Fibroblast of lung (primary cell): ENCODE results near the gene MGAT4C. TPM values are rescaled to one million over a fixed set of nuclear protein-coding genes. Genes with fewer than 3 reads are reported as not detected.

Experiments used
- DNase-seq, 2 donors: peaks; one replicate each; pipeline versions ENCODE4 v3.0.0 to v3.0.0-alpha.2; 2010; ENCODE audit warnings: low read depth in 2 of 2
- H2AFZ ChIP-seq: 2 replicates; pipeline ENCODE4 v1.5.1; 2012; ENCODE audit warnings: low read length, control low read depth, inconsistent platforms
- H3K27ac ChIP-seq: 2 replicates; pipeline ENCODE4 v1.5.1; 2011; ENCODE audit warnings: low read length, control low read depth; ENCODE audit not compliant: insufficient read depth
- H3K27me3 ChIP-seq: 2 replicates; pipeline ENCODE4 v1.5.1; 2011; ENCODE audit warnings: mild to moderate bottlenecking, low read length; ENCODE audit not compliant: control insufficient read depth, insufficient read depth
- H3K36me3 ChIP-seq: 2 replicates; pipeline ENCODE4 v1.5.1; 2011; ENCODE audit warnings: low read length; ENCODE audit not compliant: control insufficient read depth, insufficient read depth
- H3K4me1 ChIP-seq: 2 replicates; pipeline ENCODE4 v1.5.1; 2011; ENCODE audit warnings: low read length; ENCODE audit not compliant: control insufficient read depth, insufficient read depth; ENCODE audit errors: extremely low read depth
- H3K4me2 ChIP-seq: 2 replicates; pipeline ENCODE4 v1.5.1; 2011; ENCODE audit warnings: low read length, control low read depth; ENCODE audit not compliant: insufficient read depth; ENCODE audit errors: extremely low read depth
- H3K4me3 ChIP-seq, 4 experiments: fragments of 200-600 bp in 1 of 4; sonication (generic) in 1 of 4; replicated peaks in 1 of 4; 2 replicates each; pipeline ENCODE4 v1.5.1; 2011 to 2016; ENCODE audit warnings: low read length in 4 of 4, low read depth in 3 of 4, mild to moderate bottlenecking in 3 of 4, control low read depth in 2 of 4, inconsistent platforms in 1 of 4, mixed read lengths in 1 of 4; ENCODE audit not compliant: insufficient read depth in 1 of 4; ENCODE audit errors: control extremely low read depth in 1 of 4
- H3K79me2 ChIP-seq: 2 replicates; pipeline ENCODE4 v1.5.1; 2012; ENCODE audit warnings: mild to moderate bottlenecking, low read length, inconsistent platforms; ENCODE audit not compliant: control insufficient read depth, insufficient read depth
- H3K9ac ChIP-seq: 2 replicates; pipeline ENCODE4 v1.5.1; 2011; ENCODE audit warnings: mild to moderate bottlenecking, low read length, control low read depth; ENCODE audit not compliant: insufficient read depth
- H3K9me3 ChIP-seq: 2 replicates; pipeline ENCODE4 v1.5.1; 2012; ENCODE audit warnings: low read depth, low read length; ENCODE audit not compliant: control insufficient read depth, insufficient read depth
- H4K20me1 ChIP-seq: 2 replicates; pipeline ENCODE4 v1.5.1; 2011; ENCODE audit warnings: low read length; ENCODE audit not compliant: control insufficient read depth, insufficient read depth; ENCODE audit errors: extremely low read depth
- EZH2 ChIP-seq: IDR thresholded peaks from 2 replicates; pipeline ENCODE4 v1.5.1; 2012; ENCODE audit warnings: low read length, control low read depth, mild to moderate bottlenecking; ENCODE audit errors: missing control alignments
- polyA plus RNA-seq, 2 donors: library from polyadenylated mRNA; depleted of rRNA in 1 of 2; stranded (reverse) in 1 of 2; unstranded in 1 of 2; fragments of >200 nt; gene quantifications; 2 replicates each; pipeline ENCODE4 v1.2.1, GENCODE V29; 2011 to 2012; ENCODE audit warnings: missing spikeins in 1 of 2
- total RNA-seq: library from RNA; depleted of rRNA; stranded (reverse); fragments of >200 nt; gene quantifications from 2 replicates; pipeline ENCODE4 v1.2.1, GENCODE V29; 2014
- TF ChIP-seq, protein P1 (sequence below), 2 donors: IDR thresholded peaks in 1 of 2; conservative IDR thresholded peaks in 1 of 2; 1 replicate in 1 of 2; 2 replicates in 1 of 2; pipeline ENCODE4 v1.5.1; 2011 to 2012; ENCODE audit warnings: low read length in 2 of 2, control low read depth in 1 of 2, inconsistent platforms in 1 of 2, low read depth in 1 of 2, mild to moderate bottlenecking in 1 of 2

The MGAT4C gene
- total and polyA plus RNA-seq, 2 donors (not counting 1 experiment from before 2014, with no cell fraction given), result not detected

DNA sequence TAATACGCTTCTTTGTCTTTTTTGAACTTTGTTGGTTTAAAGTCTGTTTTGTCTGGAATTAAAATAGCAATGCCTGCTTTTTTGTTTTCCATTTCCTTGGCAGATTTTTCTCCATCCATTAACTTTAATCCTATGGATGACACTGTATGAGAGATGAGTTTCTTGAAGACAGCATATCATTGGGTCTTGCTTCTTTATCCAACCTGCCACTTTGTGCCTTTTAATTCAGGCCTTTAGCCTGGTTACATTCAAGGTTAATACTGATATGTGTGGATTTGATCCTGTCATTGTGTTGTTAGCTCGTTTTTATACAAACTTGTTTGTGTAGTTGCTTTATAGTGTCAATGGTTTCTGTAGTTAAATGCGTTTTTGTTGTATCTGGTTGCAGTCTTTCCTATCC is 214.1 kb downstream of the MGAT4C start:
- no peak overlapping the region for H3K4me3 ChIP-seq
- no peaks in the 10 kb centered on the region for H3K27me3 ChIP-seq
- no peaks in the 10 kb centered on the region for H3K4me1 ChIP-seq
- no peak overlapping the region for H3K27ac ChIP-seq
- no peaks in the 10 kb centered on the region for H3K9me3 ChIP-seq
- H3K36me3 ChIP-seq, result no peaks in the 10 kb centered on the region
- H2AFZ ChIP-seq, result no peak overlapping the region
- H3K4me2 ChIP-seq, result no peak overlapping the region
- no peaks in the 10 kb centered on the region for H4K20me1 ChIP-seq
- no peak overlapping the region for H3K9ac ChIP-seq
- DNase-seq, result no peak
- H3K79me2 ChIP-seq, result no peaks in the 10 kb centered on the region
- TF ChIP-seq EZH2, result no peak
- TF ChIP-seq, protein P1, sequence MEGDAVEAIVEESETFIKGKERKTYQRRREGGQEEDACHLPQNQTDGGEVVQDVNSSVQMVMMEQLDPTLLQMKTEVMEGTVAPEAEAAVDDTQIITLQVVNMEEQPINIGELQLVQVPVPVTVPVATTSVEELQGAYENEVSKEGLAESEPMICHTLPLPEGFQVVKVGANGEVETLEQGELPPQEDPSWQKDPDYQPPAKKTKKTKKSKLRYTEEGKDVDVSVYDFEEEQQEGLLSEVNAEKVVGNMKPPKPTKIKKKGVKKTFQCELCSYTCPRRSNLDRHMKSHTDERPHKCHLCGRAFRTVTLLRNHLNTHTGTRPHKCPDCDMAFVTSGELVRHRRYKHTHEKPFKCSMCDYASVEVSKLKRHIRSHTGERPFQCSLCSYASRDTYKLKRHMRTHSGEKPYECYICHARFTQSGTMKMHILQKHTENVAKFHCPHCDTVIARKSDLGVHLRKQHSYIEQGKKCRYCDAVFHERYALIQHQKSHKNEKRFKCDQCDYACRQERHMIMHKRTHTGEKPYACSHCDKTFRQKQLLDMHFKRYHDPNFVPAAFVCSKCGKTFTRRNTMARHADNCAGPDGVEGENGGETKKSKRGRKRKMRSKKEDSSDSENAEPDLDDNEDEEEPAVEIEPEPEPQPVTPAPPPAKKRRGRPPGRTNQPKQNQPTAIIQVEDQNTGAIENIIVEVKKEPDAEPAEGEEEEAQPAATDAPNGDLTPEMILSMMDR (conservative IDR thresholded peaks at IDR 0.05 in 1 of 2, IDR thresholded peaks at IDR 0.05 in 1 of 2; ENCODE audit: low read depth in 1 of 2, low read length in 2 of 2), result no peak

GRCh38 chr12:86018361-86018760 is 237.8 kb downstream of the MGAT4C start:
- Histone ChIP-seq H3K27ac (no peak overlapping the region), H3K9me3 (no peaks in the 10 kb centered on the region), H4K20me1 (no peaks in the 10 kb centered on the region), H3K4me2 (no peak overlapping the region), H3K27me3 (no peaks in the 10 kb centered on the region), H3K79me2 (no peaks in the 10 kb centered on the region), H3K4me3 (no peak overlapping the region), H3K9ac (no peak overlapping the region), H2AFZ (no peak overlapping the region), H3K36me3 (no peaks in the 10 kb centered on the region), H3K4me1 (no peaks in the 10 kb centered on the region)
- no peak for TF ChIP-seq EZH2
- TF ChIP-seq, protein P1 (conservative IDR thresholded peaks at IDR 0.05 in 1 of 2, IDR thresholded peaks at IDR 0.05 in 1 of 2; ENCODE audit: low read depth in 1 of 2, low read length in 2 of 2), result no peak
- no peak for DNase-seq

DNA sequence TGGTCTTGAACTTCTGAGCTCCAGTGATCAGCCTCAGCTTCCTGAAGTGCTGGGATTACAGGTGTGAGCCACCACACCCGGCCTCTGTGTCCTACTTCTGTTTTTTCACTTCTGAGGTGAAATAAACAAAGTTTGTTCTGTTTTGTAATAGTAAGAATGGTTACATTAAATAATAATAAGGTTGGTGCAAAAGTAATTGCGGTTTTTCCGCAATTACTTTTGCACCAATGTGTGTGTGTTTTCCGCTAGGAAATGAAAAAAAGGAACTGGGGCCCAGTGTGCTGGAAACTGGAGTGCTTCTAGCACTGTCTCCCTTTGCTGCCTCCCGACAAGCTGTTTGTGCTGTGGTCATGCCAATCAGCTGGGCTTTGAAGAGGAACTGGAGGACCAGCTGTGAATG is 241.2 kb downstream of the MGAT4C start:
- no peaks in the 10 kb centered on the region for H3K4me1 ChIP-seq
- H4K20me1 ChIP-seq, result no peaks in the 10 kb centered on the region

More for the DNA sequence above, 241.2 kb downstream of the MGAT4C start:
- Histone ChIP-seq H3K27me3 (no peaks in the 10 kb centered on the region), H3K9ac (no peak overlapping the region), H3K27ac (no peak overlapping the region), H3K4me2 (no peak overlapping the region), H3K36me3 (no peaks in the 10 kb centered on the region), H2AFZ (no peak overlapping the region), H3K4me3 (no peak overlapping the region), H3K9me3 (no peaks in the 10 kb centered on the region), H3K79me2 (no peaks in the 10 kb centered on the region)
- TF ChIP-seq, protein P1 (conservative IDR thresholded peaks at IDR 0.05 in 1 of 2, IDR thresholded peaks at IDR 0.05 in 1 of 2; ENCODE audit: low read depth in 1 of 2, low read length in 2 of 2), result no peak
- TF ChIP-seq EZH2, result no peak
- DNase-seq, result no peak
